Parathyroid adenoma (tissue), 2 donors: Measurements from ENCODE around the gene GRB7.
"Not testable (repeated sequence)": the region's sequence is repeated elsewhere in the genome, so short reads cannot be mapped to it uniquely, and the experiment has no call there.

Source experiments
- H2AFZ ChIP-seq: fragments of 300-600 bp; sonication (generic); one replicate; pipeline ENCODE4 v1.7.0; 2017; ENCODE audit warnings: antibody characterized with exemption, mild to moderate bottlenecking
- H3K27ac ChIP-seq: fragments of 300-600 bp; sonication (generic); one replicate; pipeline ENCODE4 v1.7.0; 2017
- H3K27me3 ChIP-seq: fragments of 300-600 bp; sonication (generic); one replicate; pipeline ENCODE4 v1.7.0; 2017; ENCODE audit warnings: low read length; ENCODE audit not compliant: control insufficient read depth, insufficient read depth
- H3K36me3 ChIP-seq: fragments of 300-600 bp; sonication (generic); one replicate; pipeline ENCODE4 v1.7.0; 2017; ENCODE audit warnings: low read length; ENCODE audit not compliant: control insufficient read depth, insufficient read depth
- H3K4me1 ChIP-seq: fragments of 300-600 bp; sonication (generic); one replicate; pipeline ENCODE4 v1.7.0; 2017; ENCODE audit warnings: control low read depth
- H3K4me2 ChIP-seq: fragments of 300-600 bp; sonication (generic); one replicate; pipeline ENCODE4 v1.7.0; 2017; ENCODE audit warnings: low read length
- H3K4me3 ChIP-seq: fragments of 300-600 bp; sonication (generic); one replicate; pipeline ENCODE4 v1.7.0; 2017; ENCODE audit warnings: low read depth, low read length
- H3K79me2 ChIP-seq: fragments of 300-600 bp; sonication (generic); one replicate; pipeline ENCODE4 v1.7.0; 2017; ENCODE audit warnings: control low read depth
- H3K9ac ChIP-seq: fragments of 300-600 bp; sonication (generic); one replicate; pipeline ENCODE4 v1.7.0; 2017; ENCODE audit warnings: mild to moderate bottlenecking
- H3K9me3 ChIP-seq: fragments of 300-600 bp; sonication (generic); one replicate; pipeline ENCODE4 v1.7.0; 2017; ENCODE audit warnings: low read length; ENCODE audit not compliant: control insufficient read depth
- CTCF ChIP-seq: fragments of 300-600 bp; sonication (generic); IDR thresholded peaks from one replicate; pipeline ENCODE4 v1.7.0; 2017; ENCODE audit warnings: antibody characterized with exemption, mild to moderate bottlenecking
- donor health status: primary hyperparathyroidism.

GRB7 gene

GRCh38 chr17:39696731-39697130 is 41.0 kb upstream of the GRB7 start:
- Histone ChIP-seq H3K4me2 (no peak overlapping the region), H3K79me2 (no peaks in the 10 kb centered on the region), H2AFZ (no peak overlapping the region), H3K36me3 (no peaks in the 10 kb centered on the region), H3K27me3 (no peaks in the 10 kb centered on the region), H3K27ac (no peak overlapping the region), H3K9me3 (no peaks in the 10 kb centered on the region), H3K4me1 (peaks cover 7% of the 10 kb centered on the region), H3K9ac (no peak overlapping the region), H3K4me3 (no peak overlapping the region)
- TF ChIP-seq CTCF = no peak

- Histone ChIP-seq H2AFZ (no peak overlapping the region), H3K79me2 (no peaks in the 10 kb centered on the region), H3K4me1 (peaks cover 12% of the 10 kb centered on the region), H3K9ac (no peak overlapping the region), H3K27ac (no peak overlapping the region), H3K9me3 (no peaks in the 10 kb centered on the region), H3K27me3 (no peaks in the 10 kb centered on the region), H3K4me2 (no peak overlapping the region), H3K36me3 (no peaks in the 10 kb centered on the region), H3K4me3 (no peak overlapping the region)
- no peak for TF ChIP-seq CTCF
Observed at GRCh38 chr17:39697961-39698360, 39.8 kb upstream of the GRB7 start.

GRCh38 chr17:39699157-39699817 is 38.5 kb upstream of the GRB7 start:
- peak overlapping the region; percentile 85 for H3K4me2 ChIP-seq
- peak overlapping the region; percentile 81 for H3K4me3 ChIP-seq
- not testable (repeated sequence) for H3K27me3 ChIP-seq, H3K79me2 ChIP-seq, H3K36me3 ChIP-seq, H3K9me3 ChIP-seq, H3K9ac ChIP-seq
- peak overlapping the region; percentile 50 for H3K27ac ChIP-seq
- H3K4me1 ChIP-seq = peaks cover 12% of the 10 kb centered on the region
- H2AFZ ChIP-seq = peak overlapping the region; percentile 81

- H3K4me3 ChIP-seq = peak within 1 kb of the TSS; percentile 81
- peak within 1 kb of the TSS; percentile 83 for H3K9ac ChIP-seq
- no peaks in the 10 kb centered on the region for H3K79me2 ChIP-seq
- peak within 1 kb of the TSS; percentile 50 for H3K27ac ChIP-seq
- H3K36me3 ChIP-seq = no peaks in the 10 kb centered on the region
- no peak for TF ChIP-seq CTCF
- H3K27me3 ChIP-seq = no peaks in the 10 kb centered on the region
- peak within 1 kb of the TSS; percentile 81 for H2AFZ ChIP-seq
- H3K9me3 ChIP-seq = no peaks in the 10 kb centered on the region
- H3K4me2 ChIP-seq = peak within 1 kb of the TSS; percentile 85
- H3K4me1 ChIP-seq = peaks cover 14% of the 10 kb centered on the region
Observed at GRCh38 chr17:39699818-39700147, 38.0 kb upstream of the GRB7 start, which contains the start of gene ERBB2. TSS of gene ERBB2 (plus strand) at chr17:39700064. CDS start at chr17:39700239, 175 bp downstream.

GRCh38 chr17:39700148-39700987 is 37.4 kb upstream of the GRB7 start:
- no peaks in the 10 kb centered on the region for H3K79me2 ChIP-seq
- no peak for TF ChIP-seq CTCF
- H3K4me3 ChIP-seq = peak overlapping the region; percentile 81
- H3K36me3 ChIP-seq = no peaks in the 10 kb centered on the region
- peaks cover 19% of the 10 kb centered on the region for H3K4me1 ChIP-seq
- peak overlapping the region; percentile 50 for H3K27ac ChIP-seq
- peak overlapping the region; percentile 81 for H2AFZ ChIP-seq
- H3K27me3 ChIP-seq = no peaks in the 10 kb centered on the region
- peak overlapping the region; percentile 83 for H3K9ac ChIP-seq
- no peaks in the 10 kb centered on the region for H3K9me3 ChIP-seq
- peak overlapping the region; percentile 85 for H3K4me2 ChIP-seq
